Thyroid gland (tissue), 4 donors: Measurements from ENCODE around the gene NCOA3.

Source experiments
- CTCF ChIP-seq, 6 experiments: fragments of 200-600 bp in 3 of 6; fragments of 450-650 bp in 3 of 6; sonication (generic) in 3 of 6; IDR thresholded peaks; one replicate each; pipeline ENCODE4 v1.5.1; 2016 to 2019; ENCODE audit warnings: antibody characterized with exemption in 6 of 6, mild to moderate bottlenecking in 2 of 6, inconsistent platforms in 1 of 6, moderate library complexity in 1 of 6
- POLR2A ChIP-seq, 2 donors: fragments of 450-650 bp; IDR thresholded peaks; one replicate each; pipeline ENCODE4 v1.6.1; 2017; ENCODE audit warnings: antibody characterized with exemption in 2 of 2, mild to moderate bottlenecking in 2 of 2, moderate library complexity in 1 of 2

- TF ChIP-seq POLR2A (IDR thresholded peaks at IDR 0.05) (no peak), CTCF (IDR thresholded peaks at IDR 0.05) (no peak)
Measured at GRCh38 chr20:47465335-47466090, 36.2 kb upstream of the NCOA3 start.
